SK-N-SH treated with all-trans-retinoic acid at 6 μM for 48 hours (cell line): Measurements from ENCODE around the gene RCBTB1.

Source experiments
- CSDC2 ChIP-seq: fragments of 250-450 bp; sonication (Bioruptor Pico); IDR thresholded peaks from 2 replicates; pipeline ENCODE4 v1.5.0; 2020; ENCODE audit warnings: mild to moderate bottlenecking, moderate library complexity
- ESRRG ChIP-seq: fragments of 250-450 bp; sonication (Bioruptor Pico); IDR thresholded peaks from 2 replicates; pipeline ENCODE4 v1.6.1; 2021; ENCODE audit warnings: mild to moderate bottlenecking
- GLIS3 ChIP-seq: fragments of 250-450 bp; sonication (Bioruptor Pico); IDR thresholded peaks from 2 replicates; pipeline ENCODE4 v1.5.0; 2020; ENCODE audit warnings: mild to moderate bottlenecking, moderate library complexity
- ISL1 ChIP-seq: fragments of 250-450 bp; sonication (Bioruptor Pico); IDR thresholded peaks from 2 replicates; pipeline ENCODE4 v2.1.2; 2022; ENCODE audit warnings: mild to moderate bottlenecking, moderate library complexity
- OSR1 ChIP-seq: fragments of 250-450 bp; sonication (Bioruptor Pico); IDR thresholded peaks from 2 replicates; pipeline ENCODE4 v1.8.0; 2022; ENCODE audit warnings: moderate library complexity, mild to moderate bottlenecking, inconsistent platforms
- PATZ1 ChIP-seq: fragments of 250-450 bp; sonication (Bioruptor Pico); IDR thresholded peaks from 2 replicates; pipeline ENCODE4 v1.8.0; 2020; ENCODE audit warnings: mild to moderate bottlenecking, moderate library complexity, borderline replicate concordance
- ZC3H10 ChIP-seq: fragments of 250-450 bp; sonication (Bioruptor Pico); IDR thresholded peaks from 2 replicates; pipeline ENCODE4 v1.5.1; 2021; ENCODE audit warnings: mild to moderate bottlenecking, moderate library complexity
- ZFP30 ChIP-seq: fragments of 450-650 bp; formaldehyde crosslinking; IDR thresholded peaks from 2 replicates; pipeline ENCODE4 v1.5.0; 2022; ENCODE audit warnings: mild to moderate bottlenecking, moderate library complexity
- ZNF565 ChIP-seq: fragments of 450-650 bp; formaldehyde crosslinking; conservative IDR thresholded peaks from 2 replicates; pipeline ENCODE4 v1.5.0; 2020; ENCODE audit warnings: low read depth, mild to moderate bottlenecking, moderate library complexity
- ZNF70 ChIP-seq: fragments of 450-650 bp; formaldehyde crosslinking; IDR thresholded peaks from 2 replicates; pipeline ENCODE4 v1.5.0; 2020; ENCODE audit warnings: mild to moderate bottlenecking, moderate library complexity
- TF ChIP-seq, protein P1 (sequence below): fragments of 250-450 bp; sonication (Bioruptor Pico); IDR thresholded peaks from 2 replicates; pipeline ENCODE4 v1.8.0; 2021; ENCODE audit warnings: low read depth, mild to moderate bottlenecking, moderate library complexity, borderline replicate concordance
- TF ChIP-seq, protein P2 (sequence below): fragments of 250-450 bp; sonication (Bioruptor Pico); IDR thresholded peaks from 2 replicates; pipeline ENCODE4 v1.5.0; 2020; ENCODE audit warnings: mild to moderate bottlenecking, moderate library complexity
- TF ChIP-seq, protein P3 (sequence below): fragments of 250-450 bp; sonication (Bioruptor Pico); IDR thresholded peaks from 2 replicates; pipeline ENCODE4 v1.5.1; 2020; ENCODE audit warnings: low read depth, mild to moderate bottlenecking, moderate library complexity

DNA sequence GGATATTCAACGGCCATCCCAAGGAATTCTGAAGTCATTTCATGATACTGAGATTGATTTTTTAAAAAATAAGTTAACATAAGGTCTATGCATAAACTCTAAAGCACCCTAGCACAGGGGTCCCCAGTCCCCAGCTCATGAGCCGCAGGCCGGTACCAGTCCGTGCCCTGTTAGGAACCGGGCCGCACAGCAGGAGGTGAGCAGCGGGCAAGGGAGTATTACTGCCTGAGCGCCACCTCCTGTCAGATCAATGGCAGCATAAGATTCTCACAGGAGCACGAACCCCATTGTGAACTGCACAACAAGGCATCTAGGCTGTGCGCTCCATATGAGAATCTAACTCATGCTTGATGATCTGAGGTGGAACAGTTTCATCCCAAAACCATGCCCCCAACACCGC is 31.0 kb downstream of the RCBTB1 start:
- TF ChIP-seq, protein P1, sequence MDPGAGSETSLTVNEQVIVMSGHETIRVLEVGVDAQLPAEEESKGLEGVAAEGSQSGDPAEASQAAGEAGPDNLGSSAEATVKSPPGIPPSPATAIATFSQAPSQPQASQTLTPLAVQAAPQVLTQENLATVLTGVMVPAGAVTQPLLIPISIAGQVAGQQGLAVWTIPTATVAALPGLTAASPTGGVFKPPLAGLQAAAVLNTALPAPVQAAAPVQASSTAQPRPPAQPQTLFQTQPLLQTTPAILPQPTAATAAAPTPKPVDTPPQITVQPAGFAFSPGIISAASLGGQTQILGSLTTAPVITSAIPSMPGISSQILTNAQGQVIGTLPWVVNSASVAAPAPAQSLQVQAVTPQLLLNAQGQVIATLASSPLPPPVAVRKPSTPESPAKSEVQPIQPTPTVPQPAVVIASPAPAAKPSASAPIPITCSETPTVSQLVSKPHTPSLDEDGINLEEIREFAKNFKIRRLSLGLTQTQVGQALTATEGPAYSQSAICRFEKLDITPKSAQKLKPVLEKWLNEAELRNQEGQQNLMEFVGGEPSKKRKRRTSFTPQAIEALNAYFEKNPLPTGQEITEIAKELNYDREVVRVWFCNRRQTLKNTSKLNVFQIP (CRISPR knock-in tag) = no peak
- TF ChIP-seq PATZ1 (CRISPR knock-in tag) (no peak), ISL1 (CRISPR knock-in tag) (no peak), OSR1 (CRISPR knock-in tag) (no peak), ESRRG (no peak), ZNF70 (CRISPR knock-in tag) (no peak), ZFP30 (no peak), ZNF565 (CRISPR knock-in tag) (no peak), GLIS3 (CRISPR knock-in tag) (no peak), CSDC2 (no peak), ZC3H10 (no peak)
- TF ChIP-seq, protein P2, sequence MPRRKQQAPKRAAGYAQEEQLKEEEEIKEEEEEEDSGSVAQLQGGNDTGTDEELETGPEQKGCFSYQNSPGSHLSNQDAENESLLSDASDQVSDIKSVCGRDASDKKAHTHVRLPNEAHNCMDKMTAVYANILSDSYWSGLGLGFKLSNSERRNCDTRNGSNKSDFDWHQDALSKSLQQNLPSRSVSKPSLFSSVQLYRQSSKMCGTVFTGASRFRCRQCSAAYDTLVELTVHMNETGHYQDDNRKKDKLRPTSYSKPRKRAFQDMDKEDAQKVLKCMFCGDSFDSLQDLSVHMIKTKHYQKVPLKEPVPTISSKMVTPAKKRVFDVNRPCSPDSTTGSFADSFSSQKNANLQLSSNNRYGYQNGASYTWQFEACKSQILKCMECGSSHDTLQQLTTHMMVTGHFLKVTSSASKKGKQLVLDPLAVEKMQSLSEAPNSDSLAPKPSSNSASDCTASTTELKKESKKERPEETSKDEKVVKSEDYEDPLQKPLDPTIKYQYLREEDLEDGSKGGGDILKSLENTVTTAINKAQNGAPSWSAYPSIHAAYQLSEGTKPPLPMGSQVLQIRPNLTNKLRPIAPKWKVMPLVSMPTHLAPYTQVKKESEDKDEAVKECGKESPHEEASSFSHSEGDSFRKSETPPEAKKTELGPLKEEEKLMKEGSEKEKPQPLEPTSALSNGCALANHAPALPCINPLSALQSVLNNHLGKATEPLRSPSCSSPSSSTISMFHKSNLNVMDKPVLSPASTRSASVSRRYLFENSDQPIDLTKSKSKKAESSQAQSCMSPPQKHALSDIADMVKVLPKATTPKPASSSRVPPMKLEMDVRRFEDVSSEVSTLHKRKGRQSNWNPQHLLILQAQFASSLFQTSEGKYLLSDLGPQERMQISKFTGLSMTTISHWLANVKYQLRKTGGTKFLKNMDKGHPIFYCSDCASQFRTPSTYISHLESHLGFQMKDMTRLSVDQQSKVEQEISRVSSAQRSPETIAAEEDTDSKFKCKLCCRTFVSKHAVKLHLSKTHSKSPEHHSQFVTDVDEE (CRISPR knock-in tag) = no peak
- TF ChIP-seq, protein P3, sequence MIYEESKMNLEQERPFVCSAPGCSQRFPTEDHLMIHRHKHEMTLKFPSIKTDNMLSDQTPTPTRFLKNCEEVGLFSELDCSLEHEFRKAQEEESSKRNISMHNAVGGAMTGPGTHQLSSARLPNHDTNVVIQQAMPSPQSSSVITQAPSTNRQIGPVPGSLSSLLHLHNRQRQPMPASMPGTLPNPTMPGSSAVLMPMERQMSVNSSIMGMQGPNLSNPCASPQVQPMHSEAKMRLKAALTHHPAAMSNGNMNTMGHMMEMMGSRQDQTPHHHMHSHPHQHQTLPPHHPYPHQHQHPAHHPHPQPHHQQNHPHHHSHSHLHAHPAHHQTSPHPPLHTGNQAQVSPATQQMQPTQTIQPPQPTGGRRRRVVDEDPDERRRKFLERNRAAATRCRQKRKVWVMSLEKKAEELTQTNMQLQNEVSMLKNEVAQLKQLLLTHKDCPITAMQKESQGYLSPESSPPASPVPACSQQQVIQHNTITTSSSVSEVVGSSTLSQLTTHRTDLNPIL = no peak
